Left lung (tissue), 10 donors: ENCODE results near the gene DLL1. TPM values are rescaled to one million over a fixed set of nuclear protein-coding genes. Genes with fewer than 3 reads are reported as not detected.

Experiments
- ATAC-seq: fragments of 200-7000 bp; cut with Tn5 transposase; one replicate; pipeline ENCODE4 v1.9.1; 2020; ENCODE audit warnings: moderate library complexity
- DNase-seq, 4 donors: peaks; one replicate each; pipeline ENCODE4 v3.0.0-alpha.2; 2013 to 2020
- H3K27ac ChIP-seq, 2 donors: fragments of 200-600 bp; sonication (generic) in 1 of 2; one replicate each; pipeline versions ENCODE4 v1.5.0 to v1.8.0; 2020 to 2021
- H3K27me3 ChIP-seq, 2 donors: fragments of 200-600 bp; sonication (generic) in 1 of 2; one replicate each; pipeline versions ENCODE4 v1.5.0 to v1.8.0; 2020 to 2021
- H3K36me3 ChIP-seq, 2 donors: fragments of 200-600 bp; sonication (generic) in 1 of 2; one replicate each; pipeline versions ENCODE4 v1.5.0 to v1.8.0; 2020 to 2021
- H3K4me1 ChIP-seq, 2 donors: fragments of 200-600 bp; one replicate each; pipeline ENCODE4 v1.8.0; 2021
- H3K4me3 ChIP-seq, 2 donors: fragments of 200-600 bp; sonication (generic) in 1 of 2; one replicate each; pipeline versions ENCODE4 v1.5.0 to v1.8.0; 2020 to 2021; ENCODE audit warnings: mild to moderate bottlenecking in 1 of 2
- H3K9me3 ChIP-seq, 2 donors: fragments of 200-600 bp; sonication (generic) in 1 of 2; one replicate each; pipeline versions ENCODE4 v1.5.0 to v1.8.0; 2020 to 2021
- intact Hi-C, 2 donors: fragments of 100-400 bp; cut with DNase I; formaldehyde crosslinking; loops; one replicate each; pipeline versions ENCODE4 v1.11.2 to v1.14.2; 2022
- polyA plus RNA-seq, 6 donors: library from polyadenylated mRNA; unstranded; fragments of 120-200 nt; gene quantifications; one replicate each; pipeline ENCODE4 v1.2.1, GENCODE V29; 2013; ENCODE audit not compliant: insufficient read length in 6 of 6
- total RNA-seq, 2 donors: library from RNA; stranded (reverse); fragmentation: NEBNext Ultra II Directional; extraction: Animal tissue kit (Norgen Biotek cat#: 25700); gene quantifications; one replicate each; pipeline ENCODE4 v1.2.1, GENCODE V29; 2021
- TF ChIP-seq, protein P1 (sequence below), 2 donors: fragments of 200-600 bp; sonication (generic) in 1 of 2; IDR thresholded peaks; one replicate each; pipeline versions ENCODE4 v1.5.0 to v1.8.0; 2021; ENCODE audit warnings: antibody characterized with exemption in 2 of 2
- donor health status: DM: no; HTN: yes; CAD: no.
- donor health status: DM: no; HTN: no; CAD: no.

DLL1 gene
- total and polyA plus RNA-seq, 8 donors: 6.3 to 12.8 (median 10.2) TPM

- Histone ChIP-seq H3K36me3 (no peaks in the 10 kb centered on the region), H3K27me3 (peaks cover 60 to 95% of the 10 kb centered on the region in 2 donors), H3K27ac (no peak overlapping the region), H3K9me3 (no peaks in the 10 kb centered on the region), H3K4me1 (peaks cover 27 to 58% of the 10 kb centered on the region in 2 donors), H3K4me3 (peak overlapping the region; percentile 38 to 46)
- peak; percentile 52 for ATAC-seq
- intact Hi-C loops: loop anchor here in 1 of 2 donors (10.0 kb wide), 1 partner anchor 461 kb away; no protein-coding TSS in a partner anchor
- TF ChIP-seq, protein P1, sequence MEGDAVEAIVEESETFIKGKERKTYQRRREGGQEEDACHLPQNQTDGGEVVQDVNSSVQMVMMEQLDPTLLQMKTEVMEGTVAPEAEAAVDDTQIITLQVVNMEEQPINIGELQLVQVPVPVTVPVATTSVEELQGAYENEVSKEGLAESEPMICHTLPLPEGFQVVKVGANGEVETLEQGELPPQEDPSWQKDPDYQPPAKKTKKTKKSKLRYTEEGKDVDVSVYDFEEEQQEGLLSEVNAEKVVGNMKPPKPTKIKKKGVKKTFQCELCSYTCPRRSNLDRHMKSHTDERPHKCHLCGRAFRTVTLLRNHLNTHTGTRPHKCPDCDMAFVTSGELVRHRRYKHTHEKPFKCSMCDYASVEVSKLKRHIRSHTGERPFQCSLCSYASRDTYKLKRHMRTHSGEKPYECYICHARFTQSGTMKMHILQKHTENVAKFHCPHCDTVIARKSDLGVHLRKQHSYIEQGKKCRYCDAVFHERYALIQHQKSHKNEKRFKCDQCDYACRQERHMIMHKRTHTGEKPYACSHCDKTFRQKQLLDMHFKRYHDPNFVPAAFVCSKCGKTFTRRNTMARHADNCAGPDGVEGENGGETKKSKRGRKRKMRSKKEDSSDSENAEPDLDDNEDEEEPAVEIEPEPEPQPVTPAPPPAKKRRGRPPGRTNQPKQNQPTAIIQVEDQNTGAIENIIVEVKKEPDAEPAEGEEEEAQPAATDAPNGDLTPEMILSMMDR (IDR thresholded peaks at IDR 0.05): no peak
- DNase-seq: peak in 1 of 4 donors; percentile 81
These were observed 4.9 kb upstream of the DLL1 start for GRCh38 chr6:170295510-170296422.

GRCh38 chr6:170294813-170295509 is 4.1 kb upstream of the DLL1 start:
- DNase-seq (no peak), ATAC-seq (no peak)
- intact Hi-C loops: loop anchor here in 1 of 2 donors (10.0 kb wide), 1 partner anchor 460 kb away; no protein-coding TSS in a partner anchor
- H3K27me3 ChIP-seq: peaks cover 68 to 100% of the 10 kb centered on the region in 2 donors
- TF ChIP-seq, protein P1 (IDR thresholded peaks at IDR 0.05): no peak
- H3K27ac ChIP-seq: no peak overlapping the region
- no peaks in the 10 kb centered on the region for H3K36me3 ChIP-seq
- H3K4me3 ChIP-seq: peak overlapping the region; percentile 38 to 46
- peaks cover 27 to 66% of the 10 kb centered on the region in 2 donors for H3K4me1 ChIP-seq
- no peaks in the 10 kb centered on the region for H3K9me3 ChIP-seq

GRCh38 chr6:170294298-170294730 is 3.4 kb upstream of the DLL1 start:
- TF ChIP-seq, protein P1 (IDR thresholded peaks at IDR 0.05): no peak
- no peak for DNase-seq
- Histone ChIP-seq H3K4me1 (peaks cover 31 to 72% of the 10 kb centered on the region in 2 donors), H3K27me3 (peaks cover 73 to 100% of the 10 kb centered on the region in 2 donors), H3K4me3 (no peak overlapping the region), H3K27ac (no peak overlapping the region), H3K9me3 (no peaks in the 10 kb centered on the region), H3K36me3 (no peaks in the 10 kb centered on the region)
- intact Hi-C loops: loop anchor here in 1 of 2 donors (10.0 kb wide), 1 partner anchor 460 kb away; no protein-coding TSS in a partner anchor
- ATAC-seq: no peak

DNA sequence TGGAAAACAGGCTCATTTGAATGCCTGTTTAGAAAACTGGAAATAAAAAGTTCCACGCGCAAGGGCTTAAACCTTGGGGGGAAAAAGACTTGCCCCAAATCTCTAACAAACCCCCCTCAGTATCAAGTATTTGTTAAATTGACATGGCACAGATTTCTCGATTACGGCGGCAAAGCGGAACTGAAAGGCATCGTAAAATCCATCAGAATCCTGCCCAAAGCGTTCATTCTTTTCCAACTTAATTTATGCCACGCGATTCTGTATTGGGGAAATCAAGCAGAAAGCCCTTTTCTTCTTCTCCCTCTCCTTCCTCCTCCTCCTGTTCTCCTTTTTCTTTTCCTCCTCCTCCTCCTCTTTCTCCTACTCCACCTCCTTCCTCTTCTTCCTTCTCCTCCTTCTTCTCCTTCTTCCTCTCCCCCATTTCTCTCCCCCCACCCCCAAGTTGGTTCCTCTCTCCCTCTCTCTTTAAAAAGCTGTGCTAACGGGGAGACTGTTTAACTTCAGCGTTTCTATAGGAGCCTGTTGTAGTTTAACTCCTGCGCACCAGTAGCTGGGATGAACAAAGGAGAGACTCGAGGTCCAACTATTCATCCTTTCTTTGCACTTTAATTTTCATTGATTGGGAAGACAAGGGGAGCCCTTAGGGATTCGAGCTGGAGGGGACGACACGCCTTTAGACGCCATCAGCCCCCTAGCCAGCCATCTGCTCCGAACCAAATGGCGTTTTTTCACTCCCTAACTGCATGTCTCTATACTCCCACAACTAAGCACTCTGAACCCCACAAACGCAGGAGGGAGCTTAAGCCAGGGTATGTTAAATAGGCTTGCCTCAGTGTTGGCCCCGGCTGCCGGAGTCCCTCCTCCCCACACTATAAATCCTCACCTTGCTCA is 2.7 kb upstream of the DLL1 start:
- intact Hi-C loops: loop anchor here in 1 of 2 donors (10.0 kb wide), 1 partner anchor 459 kb away; no protein-coding TSS in a partner anchor
- ATAC-seq (no peak), DNase-seq (no peak)
- Histone ChIP-seq H3K9me3 (no peaks in the 10 kb centered on the region), H3K27ac (no peak overlapping the region), H3K27me3 (peaks cover 81 to 100% of the 10 kb centered on the region in 2 donors), H3K4me3 (no peak overlapping the region), H3K36me3 (no peaks in the 10 kb centered on the region), H3K4me1 (peaks cover 32 to 79% of the 10 kb centered on the region in 2 donors)
- TF ChIP-seq, protein P1 (IDR thresholded peaks at IDR 0.05): no peak
